Fibroblast of lung (primary cell): ENCODE data around the gene PDE4D. TPM values are rescaled to one million over a fixed set of nuclear protein-coding genes. Genes with fewer than 3 reads are reported as not detected.
A peak's percentile ranks its signal among the peaks of the same experiment; 100 is the strongest.
"Not testable (repeated sequence)": the region's sequence is repeated elsewhere in the genome, so short reads cannot be mapped to it uniquely, and the experiment has no call there.

Experiments
- DNase-seq, 2 donors: peaks; one replicate each; pipeline versions ENCODE4 v3.0.0 to v3.0.0-alpha.2; 2010; ENCODE audit warnings: low read depth in 2 of 2
- H2AFZ ChIP-seq: 2 replicates; pipeline ENCODE4 v1.5.1; 2012; ENCODE audit warnings: low read length, control low read depth, inconsistent platforms
- H3K27ac ChIP-seq: 2 replicates; pipeline ENCODE4 v1.5.1; 2011; ENCODE audit warnings: low read length, control low read depth; ENCODE audit not compliant: insufficient read depth
- H3K27me3 ChIP-seq: 2 replicates; pipeline ENCODE4 v1.5.1; 2011; ENCODE audit warnings: mild to moderate bottlenecking, low read length; ENCODE audit not compliant: control insufficient read depth, insufficient read depth
- H3K36me3 ChIP-seq: 2 replicates; pipeline ENCODE4 v1.5.1; 2011; ENCODE audit warnings: low read length; ENCODE audit not compliant: control insufficient read depth, insufficient read depth
- H3K4me1 ChIP-seq: 2 replicates; pipeline ENCODE4 v1.5.1; 2011; ENCODE audit warnings: low read length; ENCODE audit not compliant: control insufficient read depth, insufficient read depth; ENCODE audit errors: extremely low read depth
- H3K4me2 ChIP-seq: 2 replicates; pipeline ENCODE4 v1.5.1; 2011; ENCODE audit warnings: low read length, control low read depth; ENCODE audit not compliant: insufficient read depth; ENCODE audit errors: extremely low read depth
- H3K4me3 ChIP-seq, 4 experiments: fragments of 200-600 bp in 1 of 4; sonication (generic) in 1 of 4; replicated peaks in 1 of 4; 2 replicates each; pipeline ENCODE4 v1.5.1; 2011 to 2016; ENCODE audit warnings: low read length in 4 of 4, low read depth in 3 of 4, mild to moderate bottlenecking in 3 of 4, control low read depth in 2 of 4, inconsistent platforms in 1 of 4, mixed read lengths in 1 of 4; ENCODE audit not compliant: insufficient read depth in 1 of 4; ENCODE audit errors: control extremely low read depth in 1 of 4
- H3K79me2 ChIP-seq: 2 replicates; pipeline ENCODE4 v1.5.1; 2012; ENCODE audit warnings: mild to moderate bottlenecking, low read length, inconsistent platforms; ENCODE audit not compliant: control insufficient read depth, insufficient read depth
- H3K9ac ChIP-seq: 2 replicates; pipeline ENCODE4 v1.5.1; 2011; ENCODE audit warnings: mild to moderate bottlenecking, low read length, control low read depth; ENCODE audit not compliant: insufficient read depth
- H3K9me3 ChIP-seq: 2 replicates; pipeline ENCODE4 v1.5.1; 2012; ENCODE audit warnings: low read depth, low read length; ENCODE audit not compliant: control insufficient read depth, insufficient read depth
- H4K20me1 ChIP-seq: 2 replicates; pipeline ENCODE4 v1.5.1; 2011; ENCODE audit warnings: low read length; ENCODE audit not compliant: control insufficient read depth, insufficient read depth; ENCODE audit errors: extremely low read depth
- EZH2 ChIP-seq: IDR thresholded peaks from 2 replicates; pipeline ENCODE4 v1.5.1; 2012; ENCODE audit warnings: low read length, control low read depth, mild to moderate bottlenecking; ENCODE audit errors: missing control alignments
- polyA plus RNA-seq, 2 donors: library from polyadenylated mRNA; depleted of rRNA in 1 of 2; stranded (reverse) in 1 of 2; unstranded in 1 of 2; fragments of >200 nt; gene quantifications; 2 replicates each; pipeline ENCODE4 v1.2.1, GENCODE V29; 2011 to 2012; ENCODE audit warnings: missing spikeins in 1 of 2
- total RNA-seq: library from RNA; depleted of rRNA; stranded (reverse); fragments of >200 nt; gene quantifications from 2 replicates; pipeline ENCODE4 v1.2.1, GENCODE V29; 2014
- TF ChIP-seq, protein P1 (sequence below), 2 donors: IDR thresholded peaks in 1 of 2; conservative IDR thresholded peaks in 1 of 2; 1 replicate in 1 of 2; 2 replicates in 1 of 2; pipeline ENCODE4 v1.5.1; 2011 to 2012; ENCODE audit warnings: low read length in 2 of 2, control low read depth in 1 of 2, inconsistent platforms in 1 of 2, low read depth in 1 of 2, mild to moderate bottlenecking in 1 of 2

Gene PDE4D
- total and polyA plus RNA-seq, 2 donors (not counting 1 experiment from before 2014, with no cell fraction given): 2.1 to 8.3 TPM

DNA sequence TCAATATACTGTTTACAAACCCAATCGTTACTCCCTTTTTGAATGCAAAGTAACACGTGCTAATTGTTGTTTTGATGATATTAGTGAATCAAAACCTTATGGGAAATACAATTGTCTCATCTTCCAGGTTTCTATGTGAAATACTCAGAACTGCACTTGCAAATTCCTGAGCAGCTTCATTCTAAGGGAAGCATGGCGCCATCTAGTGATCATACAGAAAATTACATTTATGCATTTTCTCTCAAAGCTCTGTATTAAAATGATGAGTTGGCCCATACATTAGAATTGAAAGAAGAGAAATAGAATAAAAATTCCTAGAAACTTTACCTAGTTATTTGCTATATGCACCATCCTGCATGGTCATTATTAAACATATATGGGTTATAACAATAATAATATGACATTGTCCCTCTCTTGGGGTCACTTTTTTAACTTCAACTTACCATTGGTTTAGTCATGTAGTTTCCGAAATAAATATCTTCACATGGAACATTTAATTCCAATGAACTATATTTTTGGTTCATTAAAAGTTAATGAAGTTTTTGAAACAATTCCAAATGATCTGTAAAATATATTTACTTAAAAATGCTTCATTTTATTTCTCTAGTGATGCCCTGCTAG lies 220.0 kb downstream of the PDE4D start:
- Histone ChIP-seq H3K9ac (no peak overlapping the region), H3K79me2 (no peaks in the 10 kb centered on the region), H3K4me3 (no peak overlapping the region), H3K27me3 (no peaks in the 10 kb centered on the region), H3K4me2 (no peak overlapping the region), H3K36me3 (no peaks in the 10 kb centered on the region), H2AFZ (no peak overlapping the region), H3K27ac (no peak overlapping the region), H3K4me1 (no peaks in the 10 kb centered on the region), H4K20me1 (no peaks in the 10 kb centered on the region), H3K9me3 (no peaks in the 10 kb centered on the region)
- DNase-seq: peak; percentile 41 to 72
- TF ChIP-seq, protein P1, sequence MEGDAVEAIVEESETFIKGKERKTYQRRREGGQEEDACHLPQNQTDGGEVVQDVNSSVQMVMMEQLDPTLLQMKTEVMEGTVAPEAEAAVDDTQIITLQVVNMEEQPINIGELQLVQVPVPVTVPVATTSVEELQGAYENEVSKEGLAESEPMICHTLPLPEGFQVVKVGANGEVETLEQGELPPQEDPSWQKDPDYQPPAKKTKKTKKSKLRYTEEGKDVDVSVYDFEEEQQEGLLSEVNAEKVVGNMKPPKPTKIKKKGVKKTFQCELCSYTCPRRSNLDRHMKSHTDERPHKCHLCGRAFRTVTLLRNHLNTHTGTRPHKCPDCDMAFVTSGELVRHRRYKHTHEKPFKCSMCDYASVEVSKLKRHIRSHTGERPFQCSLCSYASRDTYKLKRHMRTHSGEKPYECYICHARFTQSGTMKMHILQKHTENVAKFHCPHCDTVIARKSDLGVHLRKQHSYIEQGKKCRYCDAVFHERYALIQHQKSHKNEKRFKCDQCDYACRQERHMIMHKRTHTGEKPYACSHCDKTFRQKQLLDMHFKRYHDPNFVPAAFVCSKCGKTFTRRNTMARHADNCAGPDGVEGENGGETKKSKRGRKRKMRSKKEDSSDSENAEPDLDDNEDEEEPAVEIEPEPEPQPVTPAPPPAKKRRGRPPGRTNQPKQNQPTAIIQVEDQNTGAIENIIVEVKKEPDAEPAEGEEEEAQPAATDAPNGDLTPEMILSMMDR (conservative IDR thresholded peaks at IDR 0.05 in 1 of 2, IDR thresholded peaks at IDR 0.05 in 1 of 2; ENCODE audit: low read depth in 1 of 2, low read length in 2 of 2): peak; percentile 71 to 72
- no peak for TF ChIP-seq EZH2

DNA sequence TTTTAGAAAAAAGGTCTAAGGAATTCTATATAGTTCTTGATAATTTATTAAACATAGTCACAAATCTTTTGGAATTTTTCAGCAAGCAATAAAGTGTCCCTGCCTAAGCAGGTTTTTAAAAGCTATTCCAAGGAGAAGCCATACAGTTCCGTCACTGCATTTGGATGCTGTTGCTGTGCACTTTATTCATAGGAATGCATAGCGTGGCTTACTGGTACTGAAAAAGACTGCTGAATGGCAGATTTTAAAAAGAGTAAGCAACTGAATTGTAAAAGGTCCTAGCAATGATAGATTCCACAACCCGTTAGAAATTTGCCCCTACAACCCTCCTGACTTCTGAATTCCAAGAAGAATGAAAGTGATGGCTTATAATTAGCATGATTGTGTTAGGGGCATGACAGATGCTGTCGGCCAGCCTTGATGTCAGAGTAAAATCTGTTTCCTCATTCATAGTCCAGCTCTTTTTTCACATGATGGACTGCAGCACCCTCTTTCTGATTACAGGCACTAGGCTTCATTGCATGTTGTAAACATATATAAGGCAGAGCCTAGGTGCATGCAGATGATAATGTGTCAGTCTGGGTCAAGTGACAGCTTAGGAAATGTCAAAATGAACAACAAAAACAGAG lies 227.0 kb downstream of the PDE4D start:
- no peak overlapping the region for H3K4me2 ChIP-seq
- H3K79me2 ChIP-seq: no peaks in the 10 kb centered on the region
- no peak for DNase-seq
- no peak overlapping the region for H3K27ac ChIP-seq
- H3K4me1 ChIP-seq: no peaks in the 10 kb centered on the region
- H3K4me3 ChIP-seq: no peak overlapping the region
- H3K36me3 ChIP-seq: no peaks in the 10 kb centered on the region
- H2AFZ ChIP-seq: no peak overlapping the region
- no peak overlapping the region for H3K9ac ChIP-seq
- no peaks in the 10 kb centered on the region for H3K9me3 ChIP-seq
- H3K27me3 ChIP-seq: no peaks in the 10 kb centered on the region
- TF ChIP-seq, protein P1 (conservative IDR thresholded peaks at IDR 0.05 in 1 of 2, IDR thresholded peaks at IDR 0.05 in 1 of 2; ENCODE audit: low read depth in 1 of 2, low read length in 2 of 2): no peak
- no peaks in the 10 kb centered on the region for H4K20me1 ChIP-seq

DNA sequence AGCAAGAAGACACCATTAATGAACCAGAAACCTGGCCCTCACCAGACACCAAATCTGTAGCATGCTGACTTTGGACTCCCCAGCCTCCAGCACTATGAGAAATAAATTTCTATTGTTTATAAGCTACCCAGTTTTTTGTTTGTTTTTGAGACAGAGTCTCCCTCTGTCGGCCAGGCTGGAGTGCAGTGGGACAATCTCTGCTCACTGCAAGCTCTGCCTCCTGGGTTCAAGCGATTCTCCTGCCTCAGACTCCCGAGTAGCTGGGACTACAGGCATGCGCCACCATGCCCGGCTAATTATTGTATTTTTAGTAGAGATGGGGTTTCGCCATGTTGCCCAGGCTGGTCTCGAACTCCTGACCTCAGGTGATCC lies 227.7 kb downstream of the PDE4D start:
- H3K36me3 ChIP-seq, H3K9me3 ChIP-seq, H4K20me1 ChIP-seq, H3K79me2 ChIP-seq, H3K27me3 ChIP-seq, H3K4me1 ChIP-seq, H3K27ac ChIP-seq, DNase-seq, H3K4me2 ChIP-seq, H3K4me3 ChIP-seq, H3K9ac ChIP-seq, H2AFZ ChIP-seq: not testable (repeated sequence)
